Colonic mucosa (tissue), 4 donors: Measurements from ENCODE around the gene HSPA14. TPM values are rescaled to one million over a fixed set of nuclear protein-coding genes. Genes with fewer than 3 reads are reported as not detected.
"Not testable (repeated sequence)": the region's sequence is repeated elsewhere in the genome, so short reads cannot be mapped to it uniquely, and the experiment has no call there.

Source experiments
- DNase-seq: peaks from one replicate; pipeline ENCODE4 v3.0.0-alpha.2; 2020
- H3K27ac ChIP-seq: fragments of 200-600 bp; one replicate; pipeline ENCODE4 v1.8.0; 2021
- H3K27me3 ChIP-seq: fragments of 200-600 bp; one replicate; pipeline ENCODE4 v1.8.0; 2021
- H3K36me3 ChIP-seq: fragments of 200-600 bp; one replicate; pipeline ENCODE4 v1.8.0; 2021
- H3K4me1 ChIP-seq: fragments of 200-600 bp; one replicate; pipeline ENCODE4 v1.8.0; 2021; ENCODE audit warnings: mild to moderate bottlenecking
- H3K4me3 ChIP-seq: fragments of 200-600 bp; one replicate; pipeline ENCODE4 v1.8.0; 2021
- H3K9ac ChIP-seq, 2 donors: one replicate each; pipeline ENCODE4 v1.7.0; 2013; ENCODE audit warnings: control low read depth in 2 of 2, low read depth in 2 of 2, low read length in 2 of 2
- H3K9me3 ChIP-seq: fragments of 200-600 bp; one replicate; pipeline ENCODE4 v1.8.0; 2021
- CTCF ChIP-seq: fragments of 200-600 bp; IDR thresholded peaks from one replicate; pipeline ENCODE4 v1.8.0; 2022; ENCODE audit warnings: antibody characterized with exemption, mild to moderate bottlenecking
- intact Hi-C: fragments of 100-400 bp; cut with DNase I; formaldehyde crosslinking; loops from one replicate; pipeline ENCODE4 v1.14.1; 2022
- total RNA-seq, 2 donors: library from RNA; stranded (reverse); fragmentation: NEBNext Ultra II Directional in 1 of 2; extraction: Animal tissue kit (Norgen Biotek cat#: 25700) in 1 of 2; gene quantifications; one replicate each; pipeline ENCODE4 v1.2.1, GENCODE V29; 2021
- donor health status: healthy.
- donor health status: DM: no; HTN: no; CAD: no.
- donor health status: DM: no; HTN: no; CAD: no.

The HSPA14 gene
- total RNA-seq, 2 donors from 2014 or later, result 18.1 to 20.2 TPM

DNA sequence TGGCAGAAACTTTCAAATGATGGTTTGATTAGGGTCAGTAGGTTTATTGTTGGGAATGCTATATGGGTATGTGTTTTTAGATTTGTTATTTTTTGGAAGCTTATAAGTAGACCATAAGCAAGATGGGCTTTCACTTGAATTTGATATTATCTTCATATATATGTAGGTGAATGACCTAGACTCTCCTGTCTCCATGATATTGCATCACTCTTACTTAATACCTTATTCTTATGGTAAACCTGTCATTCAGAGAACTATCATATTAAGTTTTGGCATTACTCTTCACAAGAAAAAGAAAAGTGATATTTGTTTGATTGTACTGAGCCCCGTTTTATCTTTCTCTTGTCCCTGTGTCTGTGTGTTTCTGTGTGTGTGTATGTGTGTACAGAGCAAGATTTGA lies 17.3 kb downstream of the HSPA14 start:
- intact Hi-C loops, result no loop called here
- Histone ChIP-seq H3K4me3 (no peak overlapping the region), H3K27me3 (no peaks in the 10 kb centered on the region), H3K36me3 (no peaks in the 10 kb centered on the region), H3K4me1 (no peaks in the 10 kb centered on the region), H3K9me3 (no peaks in the 10 kb centered on the region), H3K9ac (no peak overlapping the region), H3K27ac (no peak overlapping the region)
- no peak for DNase-seq
- TF ChIP-seq CTCF, result no peak

- Histone ChIP-seq H3K4me1 (peaks cover 3% of the 10 kb centered on the region), H3K36me3 (no peaks in the 10 kb centered on the region), H3K9ac (no peak overlapping the region), H3K9me3 (no peaks in the 10 kb centered on the region), H3K4me3 (no peak overlapping the region), H3K27me3 (no peaks in the 10 kb centered on the region), H3K27ac (no peak overlapping the region)
- intact Hi-C loops, result no loop called here
- TF ChIP-seq CTCF, result no peak
- DNase-seq, result no peak
These were observed 20.3 kb downstream of the HSPA14 start for GRCh38 chr10:14858338-14858960.

GRCh38 chr10:14859043-14859442 lies 20.9 kb downstream of the HSPA14 start:
- Histone ChIP-seq H3K4me3 (no peak overlapping the region), H3K27me3 (no peaks in the 10 kb centered on the region), H3K9me3 (no peaks in the 10 kb centered on the region), H3K9ac (no peak overlapping the region), H3K36me3 (no peaks in the 10 kb centered on the region), H3K27ac (no peak overlapping the region), H3K4me1 (peaks cover 3% of the 10 kb centered on the region)
- no peak for TF ChIP-seq CTCF
- intact Hi-C loops, result no loop called here
- DNase-seq, result no peak

DNA sequence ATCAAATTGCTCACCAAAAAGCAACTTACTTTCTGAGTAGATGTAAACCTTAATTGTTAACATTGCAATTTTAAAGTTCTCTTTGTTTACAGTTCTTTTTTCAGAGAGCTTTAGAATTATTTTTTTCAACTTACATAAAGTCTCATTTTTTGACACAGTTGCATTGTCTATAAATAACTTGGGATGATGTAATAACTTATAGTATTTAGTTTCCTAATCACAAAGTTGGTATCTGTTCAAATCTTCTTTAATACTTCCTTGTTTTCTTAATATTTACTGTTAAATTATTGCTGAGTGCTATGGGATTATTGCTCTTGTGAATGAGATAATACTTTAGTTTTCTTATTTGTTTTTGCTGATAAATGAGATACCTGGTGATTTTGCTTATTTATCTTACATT lies 21.7 kb downstream of the HSPA14 start:
- no peak for DNase-seq
- Histone ChIP-seq H3K36me3 (no peaks in the 10 kb centered on the region), H3K27me3 (no peaks in the 10 kb centered on the region), H3K9ac (no peak overlapping the region), H3K4me1 (peaks cover 3% of the 10 kb centered on the region), H3K9me3 (no peaks in the 10 kb centered on the region), H3K27ac (no peak overlapping the region), H3K4me3 (no peak overlapping the region)
- TF ChIP-seq CTCF, result no peak
- intact Hi-C loops, result no loop called here

- H3K9me3 ChIP-seq, result no peaks in the 10 kb centered on the region
- H3K4me1 ChIP-seq, result peaks cover 3% of the 10 kb centered on the region
- peak overlapping the region in 1 of 2 donors; percentile 57 for H3K9ac ChIP-seq
- intact Hi-C loops, result no loop called here
- no peak for TF ChIP-seq CTCF
- DNase-seq, result peak; percentile 81
- no peaks in the 10 kb centered on the region for H3K36me3 ChIP-seq
- H3K27me3 ChIP-seq, result no peaks in the 10 kb centered on the region
- no peak overlapping the region for H3K4me3 ChIP-seq
- peak overlapping the region; percentile 70 for H3K27ac ChIP-seq
These were observed 22.7 kb downstream of the HSPA14 start for GRCh38 chr10:14860791-14861190.

GRCh38 chr10:14864466-14864865 lies 26.4 kb downstream of the HSPA14 start:
- H3K27ac ChIP-seq, H3K9ac ChIP-seq, H3K4me3 ChIP-seq, H3K4me1 ChIP-seq, H3K9me3 ChIP-seq, H3K36me3 ChIP-seq, intact Hi-C loops, DNase-seq, H3K27me3 ChIP-seq: not testable (repeated sequence)

DNA sequence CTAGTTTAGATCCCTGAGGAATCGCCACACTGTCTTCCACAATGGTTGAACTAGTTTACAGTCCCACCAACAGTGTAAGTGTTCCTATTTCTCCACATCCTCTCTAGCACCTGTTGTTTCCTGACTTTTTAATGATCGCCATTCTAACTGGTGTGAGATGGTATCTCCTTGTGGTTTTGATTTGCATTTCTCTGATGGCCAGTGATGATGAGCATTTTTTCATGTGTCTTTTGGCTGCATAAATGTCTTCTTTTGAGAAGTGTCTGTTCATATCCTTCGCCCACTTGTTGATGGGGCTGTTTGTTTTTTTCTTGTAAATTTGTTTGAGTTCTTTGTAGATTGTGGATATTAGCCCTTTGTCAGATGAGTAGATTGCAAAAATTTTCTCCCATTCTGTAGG lies 26.8 kb downstream of the HSPA14 start:
- intact Hi-C loops, H3K27me3 ChIP-seq, H3K9ac ChIP-seq, H3K36me3 ChIP-seq, H3K9me3 ChIP-seq, H3K4me1 ChIP-seq, H3K27ac ChIP-seq, H3K4me3 ChIP-seq, DNase-seq: not testable (repeated sequence)
